Medulla oblongata (tissue), 1 donor: ENCODE results near the gene MAPRE2.
A peak's percentile ranks its signal among the peaks of the same experiment; 100 is the strongest.

Source experiments
- DNase-seq: peaks from one replicate; pipeline ENCODE4 v3.0.0-alpha.2; 2015; ENCODE audit errors: extremely low spot score

The MAPRE2 gene

DNA sequence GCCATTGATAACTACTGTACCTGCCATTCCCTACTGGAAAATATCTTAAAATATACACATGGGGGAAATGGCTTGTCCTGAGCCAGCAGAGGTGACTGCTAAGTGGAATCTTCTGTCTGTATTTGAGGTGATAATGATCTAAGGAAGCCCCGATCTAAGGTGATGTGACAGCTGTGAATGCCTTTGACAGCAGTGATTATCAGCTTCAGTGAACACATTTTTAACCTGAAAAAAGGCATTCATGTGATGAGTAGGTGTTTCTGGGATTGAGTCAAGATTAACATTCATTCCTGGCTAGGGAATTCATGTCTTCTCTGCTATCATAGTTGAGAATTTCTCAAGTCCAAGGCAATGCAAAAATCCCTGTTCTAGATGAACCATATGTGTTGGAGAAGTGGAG lies 9.1 kb upstream of the MAPRE2 start:
- DNase-seq, result no peak

DNA sequence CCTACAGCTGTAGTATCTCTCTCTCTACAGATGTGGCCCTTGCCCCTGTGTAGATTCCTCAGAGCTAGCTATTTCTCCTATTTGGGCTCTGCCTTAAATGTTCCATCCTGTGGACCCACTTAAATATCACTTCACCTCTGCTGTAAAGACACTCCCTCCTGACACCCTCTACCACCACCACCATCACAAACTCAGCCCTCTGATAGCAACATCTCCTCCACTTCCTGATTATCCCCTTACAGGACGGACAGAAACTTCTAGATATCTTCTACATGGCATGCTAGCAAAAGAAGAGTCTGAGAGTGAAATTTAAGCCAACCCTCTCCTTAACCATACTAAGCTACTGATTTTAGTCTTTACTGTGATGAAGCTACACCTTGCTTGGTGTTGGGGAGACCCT lies 3.2 kb upstream of the MAPRE2 start:
- DNase-seq, result no peak

- peak; percentile 70 for DNase-seq
Observed at GRCh38 chr18:35038881-35039491, 2.2 kb upstream of the MAPRE2 start.

DNA sequence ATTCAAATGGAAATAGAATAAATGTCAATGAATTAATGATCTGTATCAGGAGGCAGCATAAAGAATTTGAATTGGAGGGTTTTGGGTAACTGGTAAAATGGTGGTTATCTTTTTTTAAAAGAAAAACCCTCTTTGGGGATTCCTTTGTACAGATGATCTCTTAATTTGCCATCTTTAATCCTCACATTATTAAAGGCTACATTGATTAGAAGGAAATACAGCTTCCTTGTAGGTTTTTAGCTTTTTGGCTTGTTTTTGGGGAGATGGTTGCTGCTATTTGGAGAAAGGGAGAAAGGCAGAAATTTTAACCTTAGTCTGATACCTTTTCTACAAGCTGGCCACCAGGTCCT lies 600 bp upstream of the MAPRE2 start:
- DNase-seq, result no peak

DNA sequence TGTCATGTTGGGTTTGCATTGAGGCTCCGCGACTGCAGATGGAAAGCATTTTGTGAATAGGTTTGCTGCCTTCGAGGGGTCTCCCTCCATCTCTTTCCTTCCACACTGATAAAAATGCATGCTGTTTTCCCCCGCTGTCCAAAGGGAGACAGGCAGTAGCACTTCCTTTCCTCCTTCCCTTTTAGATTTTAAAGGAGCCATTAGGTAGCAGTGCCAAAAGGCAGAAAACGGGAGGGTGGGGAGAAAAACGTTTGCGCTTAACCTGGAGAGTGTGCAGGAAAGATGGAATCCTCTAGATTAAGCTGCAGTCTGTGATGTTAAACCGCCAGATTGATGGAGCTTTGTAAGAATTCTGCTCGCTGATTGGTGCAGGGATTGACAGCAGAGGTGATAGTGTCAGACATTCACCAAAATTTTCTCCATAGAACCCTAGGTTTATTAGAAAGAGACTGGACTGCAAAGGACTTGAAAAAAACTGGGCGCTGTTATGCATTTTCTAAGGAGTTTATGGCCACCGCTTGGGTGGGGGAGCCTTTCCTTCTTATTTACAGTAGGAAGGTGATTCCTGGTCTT lies 688 bp downstream of the MAPRE2 start:
- peak; percentile 46 for DNase-seq

GRCh38 chr18:35042389-35043071 lies 1.3 kb downstream of the MAPRE2 start:
- peak; percentile 44 for DNase-seq

- no peak for DNase-seq
Observed at GRCh38 chr18:35043207-35043606, 2.0 kb downstream of the MAPRE2 start.

DNA sequence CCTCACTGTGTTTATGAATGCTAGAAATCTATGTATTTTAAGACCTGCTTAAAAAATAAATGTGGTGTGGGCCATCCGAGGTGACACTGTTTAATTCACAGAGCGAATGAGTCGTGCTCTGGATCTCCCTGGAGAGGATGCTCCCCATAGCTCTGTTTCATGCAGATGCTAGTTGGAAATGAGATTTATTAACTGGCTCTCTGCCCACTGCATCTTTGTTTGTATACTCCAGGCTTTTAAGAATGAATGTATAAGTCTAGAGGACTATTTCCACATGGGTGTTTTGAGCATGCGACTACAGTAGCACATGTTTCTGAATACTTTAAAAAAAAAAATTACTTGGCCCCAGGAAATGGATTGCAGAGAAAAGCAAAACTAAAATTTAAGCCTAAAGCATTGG lies 3.9 kb downstream of the MAPRE2 start:
- DNase-seq, result no peak

GRCh38 chr18:35045806-35046205 lies 4.6 kb downstream of the MAPRE2 start:
- no peak for DNase-seq

DNA sequence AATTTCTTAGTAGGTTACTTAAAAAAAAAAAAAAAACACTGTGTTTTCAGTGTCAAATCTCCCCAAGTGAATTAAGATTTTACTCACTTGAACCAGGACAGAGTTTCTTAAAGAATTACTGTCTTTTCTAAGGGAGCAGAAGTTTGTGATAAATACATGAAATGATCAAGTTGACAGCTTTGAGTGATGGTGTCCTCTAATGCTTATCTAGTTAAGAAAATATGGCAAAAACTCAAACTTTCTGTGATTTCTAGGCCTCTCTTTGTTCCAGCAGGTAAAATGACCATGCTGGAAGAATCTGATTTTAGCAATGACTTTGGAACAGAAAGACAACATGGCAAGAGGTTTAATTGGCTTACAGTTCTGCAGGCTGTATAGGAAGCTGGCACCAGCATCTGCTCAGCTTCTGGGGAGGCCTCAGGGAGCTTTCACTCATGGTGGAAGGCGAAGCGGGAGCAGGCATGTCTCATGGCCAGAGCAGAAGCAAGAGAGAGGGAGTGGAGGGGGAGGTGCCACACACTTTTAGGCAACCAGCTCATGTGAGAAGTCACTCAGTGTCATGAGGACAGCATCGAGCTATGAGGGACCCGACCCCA lies 6.6 kb downstream of the MAPRE2 start:
- DNase-seq, result no peak

DNA sequence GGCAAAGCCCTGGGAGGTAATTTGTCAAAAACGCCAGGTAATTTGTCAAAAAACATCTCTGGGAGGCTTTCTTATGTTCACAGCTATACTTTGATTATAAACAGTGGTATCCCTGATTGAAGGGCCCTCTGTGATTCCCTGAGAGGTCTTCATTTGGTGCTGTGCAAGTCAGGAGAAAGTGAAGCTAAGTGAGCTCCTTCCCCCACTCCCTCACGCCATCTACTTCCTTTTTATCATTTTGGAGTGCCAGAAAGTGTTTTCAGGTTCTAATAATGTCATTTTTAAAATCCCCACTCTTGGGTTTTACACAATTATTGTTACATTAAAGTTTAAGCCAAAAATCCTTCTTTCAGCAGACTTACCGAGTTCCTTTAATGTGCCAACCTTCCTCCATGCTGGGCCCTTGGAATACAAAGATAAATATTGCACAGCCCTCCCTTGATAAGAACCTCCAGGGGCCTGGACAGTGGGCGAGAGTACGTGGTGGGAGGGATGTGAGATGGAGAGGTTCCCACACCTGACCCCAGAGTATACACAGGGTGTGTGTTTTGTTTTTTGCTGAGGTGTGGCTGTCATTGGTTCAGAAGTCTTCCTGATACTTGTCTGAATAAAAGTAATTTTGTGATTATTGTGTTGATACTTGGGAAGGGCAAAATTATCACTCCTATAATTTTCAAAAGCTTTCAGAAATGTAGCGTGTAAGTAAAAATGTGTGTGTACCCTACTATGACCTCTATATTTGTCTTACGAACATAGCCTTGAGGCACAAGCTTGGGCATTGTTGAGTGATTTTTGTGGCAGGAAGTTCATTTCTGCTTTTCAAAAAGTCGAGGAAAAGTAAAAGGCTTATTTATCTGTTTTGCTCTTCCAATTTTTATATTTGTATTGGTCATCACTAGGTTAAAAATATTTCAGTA lies 8.2 kb downstream of the MAPRE2 start:
- peak; percentile 43 for DNase-seq

DNA sequence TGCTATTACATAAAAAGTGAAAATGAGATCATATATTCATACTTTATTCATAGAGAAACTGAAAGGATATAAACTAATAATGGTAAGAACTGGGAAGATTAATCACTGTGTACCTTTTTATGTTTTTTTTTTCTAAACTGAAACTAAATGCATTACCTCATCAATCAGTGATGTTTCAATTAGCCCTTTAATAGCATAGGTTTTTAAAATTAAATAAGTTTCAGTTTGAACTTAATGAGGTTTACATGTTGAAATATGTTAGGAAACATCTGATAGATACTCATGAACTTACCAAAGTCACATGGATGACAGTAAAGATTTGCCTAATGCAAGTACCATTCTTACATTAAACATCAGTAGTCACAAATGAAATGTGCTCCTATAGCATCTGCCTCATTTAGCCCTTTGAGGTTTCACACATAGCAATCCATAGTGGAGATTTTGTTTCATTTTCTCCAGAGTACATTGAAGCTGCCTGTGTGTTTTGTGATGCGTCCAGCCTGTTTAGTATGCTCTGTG lies 8.9 kb downstream of the MAPRE2 start:
- DNase-seq, result peak; percentile 45

- peak; percentile 60 for DNase-seq
Observed at GRCh38 chr18:35050705-35051195, 9.5 kb downstream of the MAPRE2 start.

DNA sequence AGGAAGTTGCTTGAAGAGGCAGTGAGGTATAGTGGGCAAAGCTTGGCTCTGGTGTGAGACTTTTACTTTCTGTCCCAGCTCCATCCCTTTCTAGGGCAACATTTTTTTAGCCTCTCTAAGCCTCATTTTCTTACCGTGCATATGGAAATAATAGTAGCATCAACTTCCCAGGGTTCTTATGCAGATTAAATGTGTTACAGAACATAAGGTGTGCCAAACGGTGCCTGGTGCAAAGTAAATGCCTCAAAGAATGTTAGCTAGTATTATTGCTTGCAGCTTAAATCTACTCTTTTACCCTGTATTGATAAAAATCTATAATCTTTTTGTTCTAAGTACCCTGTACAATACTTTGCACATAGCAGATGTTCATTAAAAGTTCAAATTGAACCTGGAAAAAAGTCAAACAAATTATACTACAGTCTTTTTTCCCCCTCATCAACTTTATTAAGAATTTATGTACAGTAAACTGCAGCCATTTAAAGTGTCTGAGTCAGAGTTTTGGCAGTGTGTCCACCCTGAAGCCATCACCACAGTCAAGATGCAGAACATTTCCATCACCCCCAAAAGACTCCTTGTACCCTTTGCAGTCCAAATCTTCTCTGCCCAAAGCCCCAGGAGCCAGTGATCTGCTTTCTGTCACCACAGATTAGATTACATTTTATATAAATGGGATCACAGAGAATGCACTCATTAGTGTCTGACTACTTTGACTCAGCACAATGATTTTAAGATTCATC lies 10.6 kb downstream of the MAPRE2 start:
- DNase-seq, result no peak

DNA sequence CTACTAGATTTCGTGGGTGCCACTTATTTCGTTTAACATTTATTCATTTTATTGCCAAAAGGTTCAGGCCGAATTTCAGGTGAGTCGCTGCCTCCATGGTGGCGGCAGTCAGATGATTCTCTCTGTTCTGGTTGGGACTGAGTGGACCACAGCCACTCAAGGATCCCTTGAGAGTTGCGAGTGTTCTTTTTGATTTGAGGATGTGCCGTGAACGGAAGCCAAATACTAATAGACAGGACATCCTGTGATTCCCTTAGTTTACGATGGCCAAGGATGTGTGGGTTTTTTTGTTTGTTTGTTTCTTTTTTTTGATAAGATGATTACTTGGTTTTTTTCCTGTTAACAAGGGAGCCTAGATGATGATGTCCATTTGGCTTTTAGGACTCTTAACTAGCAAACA lies 13.2 kb downstream of the MAPRE2 start:
- DNase-seq, result no peak

DNA sequence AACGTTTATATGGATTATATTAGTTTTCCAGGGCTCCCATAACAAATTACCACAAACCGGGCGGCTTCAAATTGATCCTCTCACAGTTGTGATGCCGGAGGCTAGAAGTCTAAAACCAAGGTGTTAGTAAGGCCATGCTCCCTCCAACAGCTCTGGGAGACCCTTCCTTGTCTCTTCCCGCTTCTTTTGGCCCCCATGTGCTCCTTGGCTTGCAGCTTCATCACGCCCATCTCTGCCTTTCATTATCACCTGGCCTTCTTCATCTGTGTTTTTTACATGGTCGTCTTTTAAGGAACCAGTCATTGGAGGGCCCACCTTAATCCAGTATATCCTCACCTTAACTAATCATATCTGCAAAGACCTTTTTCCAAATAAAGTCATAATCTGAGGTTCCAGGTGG lies 13.9 kb downstream of the MAPRE2 start:
- no peak for DNase-seq

GRCh38 chr18:35055726-35056125 lies 14.5 kb downstream of the MAPRE2 start:
- no peak for DNase-seq

DNA sequence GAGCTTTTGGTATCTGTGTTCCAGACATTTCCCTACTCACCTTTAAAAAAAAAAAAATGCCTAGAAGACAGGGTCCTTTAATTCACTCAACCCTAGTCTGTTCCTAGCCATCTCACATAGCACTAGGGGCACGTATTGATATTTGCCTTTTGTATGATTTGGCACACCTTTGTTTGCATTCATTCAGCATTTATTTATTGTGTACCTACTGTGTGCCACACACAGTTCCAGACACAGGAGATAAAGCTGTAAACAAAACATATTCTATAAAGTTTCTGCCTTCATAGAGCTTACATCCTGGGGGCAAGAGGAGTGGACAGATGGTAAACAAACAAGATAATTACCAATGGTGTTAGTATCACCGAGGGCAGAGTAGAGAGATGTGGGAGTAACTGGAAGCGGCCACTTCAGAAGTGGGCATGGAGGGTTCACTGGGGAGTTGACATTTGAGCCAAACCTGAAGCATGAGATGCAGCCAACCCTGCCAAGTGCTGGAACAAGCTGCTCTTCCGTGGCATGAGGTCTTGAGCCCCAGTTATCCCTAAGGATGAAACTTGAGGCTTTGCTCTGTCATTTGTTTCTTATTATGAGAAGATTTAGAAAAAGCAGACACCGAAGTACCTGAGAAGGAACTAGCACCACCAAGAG lies 18.2 kb downstream of the MAPRE2 start:
- no peak for DNase-seq

DNA sequence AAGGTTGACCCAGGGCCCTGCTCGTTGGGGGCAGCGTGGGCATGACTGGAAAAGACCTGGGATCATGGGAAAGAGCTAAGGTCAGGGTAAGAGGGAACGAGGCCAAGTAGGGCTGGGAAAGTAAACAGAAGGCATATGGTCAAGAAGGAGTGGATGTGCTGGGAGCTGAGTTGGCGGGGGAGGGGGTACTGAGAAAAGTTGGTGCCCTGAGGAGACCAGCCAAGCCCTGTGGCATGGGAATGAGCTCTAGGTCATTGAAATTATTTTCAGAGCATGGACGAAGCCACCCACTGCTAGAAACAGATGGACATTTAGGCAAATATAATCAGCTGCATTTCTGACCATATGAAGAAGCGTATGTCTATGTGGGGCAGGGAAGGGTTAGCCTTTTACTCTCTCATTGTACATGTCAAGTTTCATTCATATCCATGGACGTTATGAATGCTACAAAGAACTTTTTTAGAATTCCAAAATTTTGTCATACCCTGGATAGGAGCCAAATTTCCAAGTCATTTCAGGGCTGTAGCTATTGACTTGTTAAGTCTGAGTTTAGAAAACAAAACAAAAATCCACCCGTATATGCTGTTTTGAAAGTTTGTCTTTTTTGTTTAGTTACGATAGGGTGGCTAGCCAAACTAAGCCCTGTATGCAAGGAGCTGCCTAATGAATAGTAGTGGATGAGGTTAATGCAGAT lies 19.1 kb downstream of the MAPRE2 start:
- no peak for DNase-seq

DNA sequence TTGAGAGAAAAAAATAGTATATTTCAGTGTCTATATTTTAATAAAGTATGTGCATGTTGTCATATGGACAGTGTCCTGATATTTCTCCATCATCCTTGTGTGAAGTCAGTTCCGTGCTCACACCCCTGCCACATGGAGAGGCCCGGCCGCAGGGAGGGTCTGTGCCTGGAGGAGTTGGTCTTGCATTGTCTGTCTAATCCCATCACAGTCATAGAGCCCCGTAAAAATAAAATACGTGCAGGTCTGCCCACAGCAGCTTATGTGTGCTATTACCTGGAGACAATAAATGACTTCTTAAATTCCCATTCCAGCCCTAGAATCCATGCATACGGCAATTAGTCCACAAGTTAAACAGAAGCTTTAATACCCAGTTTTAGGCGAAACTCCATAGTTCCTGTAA lies 20.1 kb downstream of the MAPRE2 start:
- no peak for DNase-seq
